GM19455 (cell line): Measurements from ENCODE around the gene AMPD3.
A peak's percentile ranks its signal among the peaks of the same experiment; 100 is the strongest.

Experiments used
- ATAC-seq: cut with Tn5 transposase; IDR thresholded peaks from one replicate; pipeline ENCODE4 v1.9.1; 2021; ENCODE audit not compliant: unreplicated experiment

The AMPD3 gene

GRCh38 chr11:10454878-10455631 is at the start of gene AMPD3:
Gene AMPD3 (plus strand): TSS chr11:10455264. CDS start chr11:10461520, 6,256 bp downstream.
- no peak for ATAC-seq

- peak; percentile 70 for ATAC-seq
Observed at GRCh38 chr11:10405865-10406592, 49.0 kb upstream of the AMPD3 start.

GRCh38 chr11:10407055-10407454 is 48.0 kb upstream of the AMPD3 start:
- no peak for ATAC-seq

- ATAC-seq: no peak
Observed at GRCh38 chr11:10407749-10408685, 47.0 kb upstream of the AMPD3 start.

- no peak for ATAC-seq
Observed at GRCh38 chr11:10409207-10409661, 45.8 kb upstream of the AMPD3 start.

- ATAC-seq: no peak
Observed at GRCh38 chr11:10410106-10410843, 44.8 kb upstream of the AMPD3 start.

GRCh38 chr11:10410844-10411200 is 44.2 kb upstream of the AMPD3 start:
- no peak for ATAC-seq

GRCh38 chr11:10412266-10412665 is 42.8 kb upstream of the AMPD3 start:
- no peak for ATAC-seq

GRCh38 chr11:10413268-10413667 is 41.8 kb upstream of the AMPD3 start:
- no peak for ATAC-seq

- no peak for ATAC-seq
Observed at GRCh38 chr11:10414181-10414580, 40.9 kb upstream of the AMPD3 start.

GRCh38 chr11:10414659-10415058 is 40.4 kb upstream of the AMPD3 start:
- ATAC-seq: no peak

- no peak for ATAC-seq
Observed at GRCh38 chr11:10415817-10416392, 39.2 kb upstream of the AMPD3 start.

- ATAC-seq: no peak
Observed at GRCh38 chr11:10418259-10418949, 36.7 kb upstream of the AMPD3 start.

- ATAC-seq: no peak
Observed at GRCh38 chr11:10418950-10419310, 36.1 kb upstream of the AMPD3 start.

GRCh38 chr11:10426475-10426874 is 28.6 kb upstream of the AMPD3 start:
- ATAC-seq: no peak

- no peak for ATAC-seq
Observed at GRCh38 chr11:10428453-10428852, 26.6 kb upstream of the AMPD3 start.

GRCh38 chr11:10429526-10429925 is 25.5 kb upstream of the AMPD3 start:
- no peak for ATAC-seq

- ATAC-seq: no peak
Observed at GRCh38 chr11:10432493-10432892, 22.6 kb upstream of the AMPD3 start.

GRCh38 chr11:10432971-10433370 is 22.1 kb upstream of the AMPD3 start:
- ATAC-seq: no peak

- no peak for ATAC-seq
Observed at GRCh38 chr11:10436224-10436623, 18.8 kb upstream of the AMPD3 start.
